ENCODE data around the gene HDAC3.
A peak's percentile ranks its signal among the peaks of the same experiment; 100 is the strongest.
"Not testable (repeated sequence)": the region's sequence is repeated elsewhere in the genome, so short reads cannot be mapped to it uniquely, and the experiment has no call there.

HDAC3 gene

DNA sequence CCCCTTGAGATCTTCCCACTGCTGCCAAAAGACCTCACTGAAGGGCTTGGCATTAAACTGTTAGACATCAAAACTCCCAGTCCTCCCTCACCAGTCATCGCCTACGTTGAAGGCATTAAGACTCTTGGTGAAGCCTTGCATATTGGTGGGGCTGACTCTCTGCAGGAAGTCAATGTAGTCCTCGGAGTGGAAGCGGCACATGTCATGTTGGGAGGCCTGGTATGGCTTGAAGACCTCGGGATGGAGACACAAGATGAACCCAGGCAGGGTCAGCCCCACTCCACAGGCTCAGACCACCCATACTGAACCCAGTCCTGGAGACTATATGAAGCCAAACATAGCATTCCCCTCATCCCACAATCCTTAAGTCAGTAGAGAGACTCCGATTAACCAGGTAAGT is 1.9 kb downstream of the HDAC3 start:
- DNase-seq (ENCODE audit: low spot score), result no peak

DNA sequence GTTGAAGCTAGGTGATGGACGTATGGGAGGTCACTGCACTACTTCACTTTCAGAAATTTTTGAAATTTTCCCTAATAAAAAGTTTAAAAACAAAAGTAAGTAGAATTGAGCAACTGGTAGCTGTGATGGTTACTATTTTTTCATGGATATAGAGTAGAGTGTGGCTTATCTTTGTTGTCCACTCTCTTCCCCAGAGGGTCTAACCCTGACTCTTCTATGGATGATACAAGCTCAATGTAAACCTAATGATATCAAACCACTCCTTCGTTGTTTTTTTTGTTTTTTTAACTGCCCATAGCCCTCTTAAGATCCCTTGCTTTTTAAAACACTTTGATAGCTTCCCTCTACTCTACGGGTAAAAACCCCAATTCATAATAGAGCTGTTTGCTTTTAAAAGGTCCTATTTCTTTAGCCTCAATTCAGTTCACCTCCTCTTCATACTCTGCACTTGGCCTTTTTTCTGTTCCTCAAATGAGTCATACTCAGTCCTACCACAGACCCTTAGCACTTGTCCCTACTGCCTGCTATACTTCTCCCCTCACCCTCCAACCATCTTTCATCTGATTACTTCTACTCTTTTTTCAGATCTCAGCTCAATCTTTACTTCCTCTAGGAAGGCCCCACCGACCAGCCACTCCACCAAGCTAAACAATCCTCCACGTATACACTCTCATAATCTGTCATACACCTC is 2.6 kb downstream of the HDAC3 start:
- no peak for DNase-seq (ENCODE audit: low spot score)

GRCh38 chr5:141632650-141633049 is 4.0 kb downstream of the HDAC3 start:
- no peak for DNase-seq (ENCODE audit: low spot score)

GRCh38 chr5:141630570-141631140 is 6.0 kb downstream of the HDAC3 start:
- no peak for DNase-seq (ENCODE audit: low spot score)

DNA sequence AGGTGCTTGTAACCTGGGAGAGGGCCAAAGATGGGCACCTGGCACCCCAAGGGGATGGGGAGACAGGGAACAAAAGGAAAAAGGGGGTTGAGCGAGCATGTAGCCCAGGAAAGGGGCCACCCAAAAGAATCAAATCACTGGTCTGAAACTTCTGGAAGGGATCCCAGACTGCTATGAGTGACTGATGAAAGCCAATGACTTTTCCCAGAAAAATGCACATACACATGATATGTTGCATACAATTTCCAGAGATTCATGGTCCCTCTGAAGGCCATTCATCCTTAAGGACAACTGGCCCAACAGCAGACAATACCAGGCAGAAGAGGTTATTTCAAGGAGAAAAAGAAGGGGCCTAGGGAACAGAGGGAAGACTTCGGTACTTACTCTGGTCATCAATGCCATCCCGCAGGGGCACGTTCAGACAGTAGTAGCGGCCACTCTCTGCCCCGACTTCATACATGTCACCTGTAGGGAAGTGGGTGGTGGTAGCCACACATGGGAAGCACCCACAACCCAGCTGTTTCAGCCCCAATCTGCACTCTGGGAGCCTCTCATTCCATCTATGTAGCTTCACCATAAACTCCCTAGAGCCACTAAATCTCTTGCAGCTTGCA is 8.4 kb downstream of the HDAC3 start:
- DNase-seq (ENCODE audit: low spot score), result no peak

GRCh38 chr5:141623611-141624010 is 13.0 kb downstream of the HDAC3 start:
- DNase-seq (ENCODE audit: low spot score), result no peak

GRCh38 chr5:141623186-141623585 is 13.5 kb downstream of the HDAC3 start:
- DNase-seq (ENCODE audit: low spot score), result peak; percentile 77

DNA sequence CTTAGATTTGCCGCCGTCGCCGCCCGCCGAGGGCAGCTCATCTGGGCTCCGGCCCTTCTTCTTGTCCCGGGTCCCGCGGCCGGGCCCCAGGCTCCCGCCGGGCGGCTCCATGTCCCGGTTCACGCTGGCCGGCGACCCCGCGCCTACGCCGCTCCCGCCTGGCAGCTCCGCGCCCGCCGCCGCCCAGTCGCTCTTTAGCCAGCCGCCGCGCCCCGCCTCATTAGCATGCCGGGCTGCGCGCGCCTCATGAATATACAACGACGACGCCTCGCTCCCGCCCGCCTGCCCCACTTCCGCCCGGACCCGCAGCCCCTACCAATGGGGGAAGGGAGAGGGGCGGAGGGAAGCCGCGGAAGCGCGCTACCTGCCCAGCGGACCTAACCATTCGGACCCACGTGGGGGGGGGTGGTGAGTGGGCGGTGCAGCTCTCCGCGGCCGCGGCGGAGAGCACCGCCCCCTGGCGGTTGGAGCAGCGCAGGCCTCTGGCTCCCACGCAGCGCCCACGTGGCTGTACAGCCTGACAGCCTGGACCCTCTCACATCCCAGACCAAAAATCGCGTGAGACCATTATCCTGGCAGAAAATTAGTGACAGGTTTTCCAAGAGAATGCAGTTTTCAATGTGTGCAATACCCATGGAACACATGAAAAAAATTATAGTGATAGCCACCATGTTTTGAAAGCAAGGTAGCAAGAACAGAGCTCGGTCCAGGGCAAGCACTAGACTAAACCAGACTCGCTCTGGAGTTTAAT is 17.7 kb downstream of the HDAC3 start, which contains the start of gene DIAPH1:
Gene DIAPH1 (minus strand): TSS at position 197 of the 751 bp plus-strand sequence. CDS start 86 bp downstream, at position 111.
- peak; percentile 72 for DNase-seq (ENCODE audit: low spot score)

- DNase-seq (ENCODE audit: low spot score), result no peak
Observed at GRCh38 chr5:141618030-141618803, 18.4 kb downstream of the HDAC3 start.

DNA sequence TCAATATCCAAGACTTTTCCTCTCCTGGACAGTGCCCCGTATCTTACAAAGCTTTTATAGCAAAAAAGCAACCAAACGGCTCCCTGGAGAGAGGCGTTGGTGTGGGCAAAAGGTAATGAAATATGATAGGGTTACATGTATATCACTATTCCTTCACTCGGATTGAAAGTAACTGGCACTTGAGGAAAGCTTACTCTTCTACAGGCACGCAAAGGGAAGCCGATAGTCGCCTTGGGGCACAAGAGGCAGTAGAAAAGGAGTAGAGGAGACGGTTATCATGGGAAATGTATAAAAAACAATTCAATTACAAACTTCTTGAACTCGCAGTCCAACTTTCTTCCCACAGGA is 19.0 kb downstream of the HDAC3 start:
- no peak for DNase-seq (ENCODE audit: low spot score)

DNA sequence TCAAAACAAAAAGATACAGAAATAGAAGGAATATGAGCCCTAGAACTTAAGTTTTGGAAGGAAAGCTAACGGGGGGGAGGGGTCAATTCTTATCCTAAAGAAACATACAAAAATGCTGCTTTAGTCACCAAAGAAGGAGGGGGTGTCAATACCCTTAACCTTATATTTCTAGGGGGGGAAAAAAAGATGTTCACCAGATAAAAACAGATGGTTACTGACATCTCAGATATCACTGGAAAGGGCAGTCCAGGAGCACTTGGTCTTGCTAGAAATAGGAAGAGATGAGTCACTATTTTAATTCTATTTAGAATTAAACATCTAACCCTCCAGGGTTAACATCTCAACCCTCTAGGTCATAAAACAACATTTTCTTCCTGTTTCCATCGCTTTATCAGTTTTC is 19.5 kb downstream of the HDAC3 start:
- DNase-seq (ENCODE audit: low spot score), result no peak

- DNase-seq (ENCODE audit: low spot score), result no peak
Observed at GRCh38 chr5:141615991-141616720, 20.5 kb downstream of the HDAC3 start.

- DNase-seq (ENCODE audit: low spot score), result no peak
Observed at GRCh38 chr5:141613344-141613743, 23.3 kb downstream of the HDAC3 start.

DNA sequence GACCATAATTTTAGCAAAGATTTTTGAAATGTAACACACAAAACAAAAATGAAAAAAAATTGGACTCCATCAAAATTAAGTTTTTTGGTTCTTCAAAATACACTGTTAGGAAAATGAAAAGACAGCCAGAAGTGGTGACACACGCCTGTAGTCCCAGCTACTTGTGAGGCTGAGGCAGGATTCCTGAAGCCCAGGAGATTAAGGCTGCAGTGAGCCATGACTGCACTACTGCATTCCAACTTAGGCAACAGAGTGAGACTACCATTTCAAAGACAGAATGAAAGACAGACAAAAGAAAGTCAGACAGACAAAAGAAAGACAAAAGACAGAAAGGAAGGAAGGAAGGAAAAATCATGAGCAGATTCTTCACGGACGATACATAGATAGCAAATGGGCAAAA is 25.4 kb downstream of the HDAC3 start:
- DNase-seq (ENCODE audit: low spot score), result no peak

DNA sequence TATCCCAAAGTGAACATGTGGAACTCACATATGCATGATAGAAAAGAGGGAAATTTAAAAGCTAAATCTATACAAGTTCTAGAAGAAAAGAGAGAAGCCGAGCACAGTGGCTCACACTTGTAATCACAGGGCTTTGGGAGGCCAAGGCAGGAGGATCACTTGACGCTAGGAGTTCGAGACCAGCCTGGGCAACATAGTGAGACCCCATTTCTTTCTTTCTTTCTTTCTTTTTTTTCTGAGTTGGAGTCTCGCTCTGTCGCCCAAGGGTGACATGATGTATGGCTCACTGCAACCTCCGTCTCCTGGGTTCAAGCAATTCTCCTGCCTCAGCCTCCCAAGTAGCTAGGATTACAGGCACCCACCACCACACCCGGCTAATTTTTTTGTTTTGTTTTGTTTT is 26.7 kb downstream of the HDAC3 start:
- DNase-seq (ENCODE audit: low spot score), result not testable (repeated sequence)

DNA sequence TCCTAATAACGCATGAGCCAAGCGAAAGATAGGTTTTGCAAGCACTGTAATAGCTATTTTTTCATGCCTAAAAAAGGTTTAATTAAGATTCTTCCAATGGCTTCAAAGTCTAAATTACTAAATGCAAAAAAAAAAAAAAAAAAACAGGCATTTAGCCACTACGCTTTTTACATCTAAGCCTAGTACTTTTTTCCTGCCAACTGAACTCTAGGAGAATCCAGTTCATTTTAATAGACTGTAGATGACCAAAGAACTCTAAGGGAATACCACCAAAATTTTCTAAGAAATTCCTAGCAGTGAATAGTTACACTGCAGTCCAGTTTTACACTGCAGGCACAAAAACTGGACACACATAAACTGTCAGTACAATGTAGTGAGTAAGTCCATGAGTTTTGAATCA is 27.6 kb downstream of the HDAC3 start:
- DNase-seq (ENCODE audit: low spot score), result no peak

DNA sequence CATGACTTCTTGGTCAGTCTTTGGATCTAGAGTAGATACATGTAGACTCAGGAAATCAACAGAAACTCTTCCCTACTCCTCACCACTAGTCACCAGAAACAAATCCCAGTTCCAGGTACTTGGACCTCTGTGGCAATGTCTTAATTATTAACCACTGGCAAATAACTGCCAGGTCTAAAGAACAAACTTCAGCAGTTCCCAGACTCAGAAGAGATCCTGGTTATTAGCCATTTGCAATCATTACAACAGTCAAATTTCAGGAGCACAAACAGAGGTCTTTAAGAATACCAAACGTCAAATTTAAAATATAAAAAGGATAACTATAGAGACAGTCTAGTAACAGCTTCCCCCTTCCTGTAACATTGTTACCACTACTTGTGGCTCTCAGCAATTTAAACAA is 28.1 kb downstream of the HDAC3 start:
- no peak for DNase-seq (ENCODE audit: low spot score)

DNA sequence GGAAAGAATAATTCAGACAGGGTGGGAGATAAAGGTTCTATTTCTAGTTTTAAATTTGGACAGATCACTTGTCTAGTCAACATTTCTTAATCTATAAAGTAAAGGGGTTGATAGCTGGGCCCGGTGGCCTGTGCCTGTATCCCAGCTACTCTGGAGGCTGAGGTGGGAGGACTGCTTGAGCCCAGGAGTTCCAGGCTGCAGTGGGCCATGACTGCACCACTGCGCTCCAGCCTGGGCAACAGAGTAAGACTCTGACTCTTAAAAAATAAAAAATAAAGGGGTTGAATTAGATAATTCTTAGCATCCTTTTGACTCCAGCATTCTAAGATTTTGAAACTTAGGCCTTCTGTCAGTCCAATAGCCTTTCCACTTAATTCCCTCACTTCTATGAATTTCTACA is 28.6 kb downstream of the HDAC3 start:
- no peak for DNase-seq (ENCODE audit: low spot score)

- peak; percentile 73 for DNase-seq (ENCODE audit: low spot score)
Observed at GRCh38 chr5:141605523-141606277, 30.9 kb downstream of the HDAC3 start.

GRCh38 chr5:141603923-141604717 is 32.5 kb downstream of the HDAC3 start:
- DNase-seq (ENCODE audit: low spot score), result no peak

Measured in pons (tissue), 1 donor.